Endodermal cell (in vitro differentiated cells): ENCODE data around the gene LRBA. TPM values are rescaled to one million over a fixed set of nuclear protein-coding genes. Genes with fewer than 3 reads are reported as not detected.
"Not testable (repeated sequence)": the region's sequence is repeated elsewhere in the genome, so short reads cannot be mapped to it uniquely, and the experiment has no call there.

Source experiments
- DNase-seq: peaks from one replicate; pipeline ENCODE4 v3.0.0-alpha.2; 2017
- H3K27ac ChIP-seq: 2 replicates; pipeline ENCODE4 v1.5.1; 2013; ENCODE audit warnings: mild to moderate bottlenecking, low read depth, low read length, moderate library complexity
- H3K27me3 ChIP-seq: 2 replicates; pipeline ENCODE4 v1.6.1; 2013; ENCODE audit warnings: mild to moderate bottlenecking, low read length, moderate library complexity; ENCODE audit not compliant: insufficient read depth, control insufficient read depth, poor library complexity, severe bottlenecking
- H3K36me3 ChIP-seq: 2 replicates; pipeline ENCODE4 v1.7.0; 2013; ENCODE audit warnings: mild to moderate bottlenecking, low read length, moderate library complexity; ENCODE audit not compliant: control insufficient read depth, insufficient read depth
- H3K4me1 ChIP-seq: one replicate; pipeline ENCODE4 v1.7.0; 2013; ENCODE audit warnings: low read length; ENCODE audit not compliant: control insufficient read depth, insufficient read depth
- H3K4me3 ChIP-seq: 2 replicates; pipeline ENCODE4 v1.5.1; 2013; ENCODE audit warnings: mild to moderate bottlenecking, low read length, moderate library complexity
- H3K9ac ChIP-seq: 2 replicates; pipeline ENCODE4 v1.6.1; 2013; ENCODE audit warnings: mild to moderate bottlenecking, low read length, moderate library complexity; ENCODE audit not compliant: poor library complexity, severe bottlenecking; ENCODE audit errors: extremely low read depth
- H3K9me3 ChIP-seq: 2 replicates; pipeline ENCODE4 v1.6.1; 2013; ENCODE audit warnings: mild to moderate bottlenecking, low read length, moderate library complexity; ENCODE audit not compliant: control insufficient read depth
- H3K27ac Mint-ChIP-seq: 2 replicates; pipeline ENCODE4 v1.8.0; 2020; ENCODE audit warnings: mixed read lengths
- H3K27me3 Mint-ChIP-seq: 2 replicates; pipeline ENCODE4 v1.8.0; 2021; ENCODE audit warnings: mild to moderate bottlenecking, mixed read lengths; ENCODE audit not compliant: insufficient read depth
- H3K36me3 Mint-ChIP-seq: 2 replicates; pipeline ENCODE4 v1.8.0; 2020; ENCODE audit warnings: low read depth, mixed read lengths
- H3K4me1 Mint-ChIP-seq: 2 replicates; pipeline ENCODE4 v1.8.0; 2020; ENCODE audit warnings: mixed read lengths
- H3K4me3 Mint-ChIP-seq: 2 replicates; pipeline ENCODE4 v1.8.0; 2020; ENCODE audit warnings: mild to moderate bottlenecking, moderate library complexity, mixed read lengths
- H3K9me3 Mint-ChIP-seq: 2 replicates; pipeline ENCODE4 v1.8.0; 2020; ENCODE audit warnings: mild to moderate bottlenecking, mixed read lengths
- WGBS, 2 experiments: methylation state at CpG; one replicate each; pipeline versions ENCODE4 v1.1.5 to v1.1.7; 2013; ENCODE audit warnings: missing lambda C conversion rate in 2 of 2, mixed read lengths in 1 of 2; ENCODE audit not compliant: insufficient coverage in 1 of 2, insufficient read length in 1 of 2; 5-methylcytosine and 5-hydroxymethylcytosine counted together
- total RNA-seq, 2 donors: library from RNA; stranded (reverse); fragmentation: NEBNext Ultra II Directional in 1 of 2; extraction: Animal tissue kit (Norgen Biotek cat#: 25700) in 1 of 2; gene quantifications; 2 replicates in 1 of 2; 3 replicates in 1 of 2; pipeline ENCODE4 v1.2.1, GENCODE V29; 2021
- TF ChIP-seq, protein P1 (sequence below): fragments of 200-600 bp; sonication (generic); conservative IDR thresholded peaks from 2 replicates; pipeline ENCODE4 v1.5.0; 2021; ENCODE audit warnings: antibody characterized with exemption, mild to moderate bottlenecking

Gene LRBA
- total RNA-seq, 2 donors from 2014 or later, result 77.3 to 95.9 TPM

DNA sequence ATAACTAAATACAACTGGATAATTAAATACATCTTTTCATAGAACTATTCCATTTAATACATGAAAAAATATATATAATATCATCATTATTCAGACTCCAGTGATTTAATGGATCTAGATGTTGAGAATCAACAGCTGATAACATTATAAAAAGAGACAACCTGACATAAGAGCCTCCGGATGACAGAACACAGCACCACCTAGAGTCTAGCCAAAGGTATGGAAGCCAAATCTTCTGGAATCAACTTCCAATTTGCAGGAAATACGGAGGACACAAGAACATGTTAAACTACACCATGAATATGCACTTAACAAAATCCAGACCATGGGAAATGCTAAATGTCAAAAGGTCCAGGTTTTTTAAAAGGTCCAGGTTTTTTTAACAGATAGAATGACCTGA lies 55.0 kb downstream of the LRBA start:
- H3K27ac ChIP-seq, result no peak overlapping the region
- H3K9me3 ChIP-seq, result peaks cover 56% of the 10 kb centered on the region
- H3K4me1 Mint-ChIP-seq, result no peaks in the 10 kb centered on the region
- peaks cover 17% of the 10 kb centered on the region for H3K36me3 ChIP-seq
- H3K27ac Mint-ChIP-seq, result no peak overlapping the region
- no peak for DNase-seq
- TF ChIP-seq, protein P1, sequence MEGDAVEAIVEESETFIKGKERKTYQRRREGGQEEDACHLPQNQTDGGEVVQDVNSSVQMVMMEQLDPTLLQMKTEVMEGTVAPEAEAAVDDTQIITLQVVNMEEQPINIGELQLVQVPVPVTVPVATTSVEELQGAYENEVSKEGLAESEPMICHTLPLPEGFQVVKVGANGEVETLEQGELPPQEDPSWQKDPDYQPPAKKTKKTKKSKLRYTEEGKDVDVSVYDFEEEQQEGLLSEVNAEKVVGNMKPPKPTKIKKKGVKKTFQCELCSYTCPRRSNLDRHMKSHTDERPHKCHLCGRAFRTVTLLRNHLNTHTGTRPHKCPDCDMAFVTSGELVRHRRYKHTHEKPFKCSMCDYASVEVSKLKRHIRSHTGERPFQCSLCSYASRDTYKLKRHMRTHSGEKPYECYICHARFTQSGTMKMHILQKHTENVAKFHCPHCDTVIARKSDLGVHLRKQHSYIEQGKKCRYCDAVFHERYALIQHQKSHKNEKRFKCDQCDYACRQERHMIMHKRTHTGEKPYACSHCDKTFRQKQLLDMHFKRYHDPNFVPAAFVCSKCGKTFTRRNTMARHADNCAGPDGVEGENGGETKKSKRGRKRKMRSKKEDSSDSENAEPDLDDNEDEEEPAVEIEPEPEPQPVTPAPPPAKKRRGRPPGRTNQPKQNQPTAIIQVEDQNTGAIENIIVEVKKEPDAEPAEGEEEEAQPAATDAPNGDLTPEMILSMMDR, result peak; percentile 70
- 89% methylated on average over 2 of the region's 2 CpGs; no CpG with 5 or more reads in 1 of the 2 experiments for WGBS, 2 experiments
- H3K36me3 Mint-ChIP-seq, result peaks cover 56% of the 10 kb centered on the region
- H3K27me3 Mint-ChIP-seq, result no peaks in the 10 kb centered on the region
- H3K4me3 Mint-ChIP-seq, result no peak overlapping the region
- H3K9me3 Mint-ChIP-seq, result peaks cover 65% of the 10 kb centered on the region
- H3K27me3 ChIP-seq, result no peaks in the 10 kb centered on the region
- H3K4me3 ChIP-seq, result no peak overlapping the region
- H3K4me1 ChIP-seq, result no peaks in the 10 kb centered on the region
- H3K9ac ChIP-seq, result no peak overlapping the region

- H3K9ac ChIP-seq, H3K27ac Mint-ChIP-seq, H3K27ac ChIP-seq, H3K4me1 Mint-ChIP-seq, H3K27me3 ChIP-seq, H3K4me3 Mint-ChIP-seq, DNase-seq, H3K4me1 ChIP-seq, H3K27me3 Mint-ChIP-seq: not testable (repeated sequence)
- Histone ChIP-seq H3K36me3 (peaks cover 17% of the 10 kb centered on the region), H3K9me3 (peaks cover 64% of the 10 kb centered on the region), H3K4me3 (peak overlapping the region; percentile 50)
- peaks cover 67% of the 10 kb centered on the region for H3K9me3 Mint-ChIP-seq
- peaks cover 52% of the 10 kb centered on the region for H3K36me3 Mint-ChIP-seq
- 94 to 100% methylated on average over 1 to 4 of the region's 4 CpGs for WGBS, 2 experiments
Observed at GRCh38 chr4:150957981-150958380, 57.1 kb downstream of the LRBA start.

DNA sequence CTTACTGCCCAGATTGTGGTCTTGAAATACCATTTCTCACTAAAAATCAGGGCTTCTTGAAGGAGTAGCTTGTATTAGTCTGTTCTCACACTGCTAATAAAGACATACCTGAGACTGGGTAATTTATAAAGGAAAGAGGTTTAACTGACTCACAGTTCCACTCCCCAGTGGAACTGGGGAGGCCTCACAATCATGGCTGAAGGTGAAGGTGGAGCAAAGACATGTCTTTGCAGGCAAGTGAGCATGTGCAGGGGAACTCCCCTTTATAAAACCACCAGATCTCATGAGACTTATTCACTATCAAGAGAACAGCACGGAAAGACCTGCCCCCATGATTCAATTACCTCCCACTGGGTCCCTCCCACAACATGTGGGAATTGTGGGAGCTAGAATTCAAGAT lies 58.0 kb downstream of the LRBA start:
- Histone ChIP-seq H3K36me3 (peaks cover 14% of the 10 kb centered on the region), H3K9me3 (peaks cover 71% of the 10 kb centered on the region), H3K4me3 (peak overlapping the region; percentile 1)
- not testable (repeated sequence) for H3K4me1 Mint-ChIP-seq, H3K27me3 ChIP-seq, H3K27me3 Mint-ChIP-seq, H3K9ac ChIP-seq, H3K27ac ChIP-seq, H3K4me3 Mint-ChIP-seq, H3K4me1 ChIP-seq, H3K27ac Mint-ChIP-seq, DNase-seq
- peaks cover 72% of the 10 kb centered on the region for H3K9me3 Mint-ChIP-seq
- H3K36me3 Mint-ChIP-seq, result peaks cover 58% of the 10 kb centered on the region
- WGBS, 2 experiments, result 100% methylated on average over 1 of the region's 1 CpG; no CpG with 5 or more reads in 1 of the 2 experiments

GRCh38 chr4:150953916-150954315 lies 61.2 kb downstream of the LRBA start:
- H3K27ac ChIP-seq, H3K4me3 ChIP-seq, H3K27me3 Mint-ChIP-seq, DNase-seq, H3K27ac Mint-ChIP-seq, H3K4me1 Mint-ChIP-seq, H3K4me3 Mint-ChIP-seq, H3K36me3 ChIP-seq, H3K9ac ChIP-seq, H3K27me3 ChIP-seq, H3K4me1 ChIP-seq: not testable (repeated sequence)
- Mint-ChIP-seq H3K9me3 (peaks cover 58% of the 10 kb centered on the region), H3K36me3 (peaks cover 47% of the 10 kb centered on the region)
- WGBS, 2 experiments, result 96 to 100% methylated on average over 2 to 26 of the region's 28 CpGs
- H3K9me3 ChIP-seq, result peaks cover 58% of the 10 kb centered on the region
